Ascending aorta (tissue), 2 donors: ENCODE measurements around the gene HSD17B3. TPM values are rescaled to one million over a fixed set of nuclear protein-coding genes. Genes with fewer than 3 reads are reported as not detected.

Experiments used
- DNase-seq, 2 donors: peaks; one replicate each; pipeline ENCODE4 v3.0.0-alpha.2; 2019; ENCODE audit warnings: low spot score in 2 of 2
- H3K27ac ChIP-seq, 2 donors: fragments of 200-600 bp; sonication (generic); one replicate each; pipeline ENCODE4 v1.5.1; 2016 to 2017; ENCODE audit warnings: mild to moderate bottlenecking in 1 of 2
- H3K27me3 ChIP-seq: fragments of 200-600 bp; sonication (generic); one replicate; pipeline ENCODE4 v1.5.1; 2017
- H3K36me3 ChIP-seq, 2 donors: fragments of 200-600 bp; sonication (generic); one replicate each; pipeline ENCODE4 v1.5.1; 2016
- H3K4me1 ChIP-seq, 2 donors: fragments of 200-600 bp; sonication (generic); one replicate each; pipeline ENCODE4 v1.5.1; 2016 to 2017; ENCODE audit warnings: mild to moderate bottlenecking in 1 of 2
- H3K4me3 ChIP-seq, 2 donors: fragments of 200-600 bp; sonication (generic); one replicate each; pipeline ENCODE4 v1.5.1; 2016 to 2017; ENCODE audit warnings: mild to moderate bottlenecking in 1 of 2
- H3K9me3 ChIP-seq, 2 donors: fragments of 200-600 bp; sonication (generic); one replicate each; pipeline ENCODE4 v1.5.1; 2016
- intact Hi-C: fragments of 100-400 bp; cut with DNase I; formaldehyde crosslinking; loops from one replicate; pipeline ENCODE4 v1.15.1; 2023
- total RNA-seq: library from RNA; depleted of rRNA; stranded (reverse); fragments of >200 nt; gene quantifications from one replicate; pipeline ENCODE4 v1.1.0, GENCODE V29; 2016
- TF ChIP-seq, protein P1 (sequence below), 3 experiments: fragments of 200-600 bp in 2 of 3; fragments of 450-650 bp in 1 of 3; sonication (generic) in 2 of 3; IDR thresholded peaks; one replicate each; pipeline ENCODE4 v1.5.1; 2016 to 2019; ENCODE audit warnings: antibody characterized with exemption in 3 of 3, mild to moderate bottlenecking in 1 of 3, moderate library complexity in 1 of 3

HSD17B3 gene
- total RNA-seq, 1 donor from 2014 or later, result not detected

DNA sequence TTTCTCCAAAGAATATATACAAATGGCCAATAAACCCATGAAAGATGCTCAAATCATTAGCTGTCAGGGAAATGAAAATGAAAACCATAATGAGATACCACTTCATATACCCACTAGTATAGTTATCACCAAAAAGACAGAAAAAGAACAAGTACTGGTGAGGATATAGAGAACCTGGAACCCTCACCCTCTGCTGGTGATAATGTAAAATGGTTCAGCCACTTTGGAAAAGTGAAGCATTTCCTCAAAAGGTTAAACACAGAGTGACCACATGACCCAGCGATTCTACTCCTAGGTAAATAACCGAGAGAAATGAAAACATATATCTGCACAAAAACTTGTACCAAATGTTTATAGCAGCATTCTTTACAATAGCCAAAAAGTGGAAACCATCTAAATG, 72.0 kb downstream of the HSD17B3 start:
- intact Hi-C loops, result no loop called here
- DNase-seq, result no peak
- no peaks in the 10 kb centered on the region for H3K36me3 ChIP-seq
- no peaks in the 10 kb centered on the region for H3K27me3 ChIP-seq
- TF ChIP-seq, protein P1, sequence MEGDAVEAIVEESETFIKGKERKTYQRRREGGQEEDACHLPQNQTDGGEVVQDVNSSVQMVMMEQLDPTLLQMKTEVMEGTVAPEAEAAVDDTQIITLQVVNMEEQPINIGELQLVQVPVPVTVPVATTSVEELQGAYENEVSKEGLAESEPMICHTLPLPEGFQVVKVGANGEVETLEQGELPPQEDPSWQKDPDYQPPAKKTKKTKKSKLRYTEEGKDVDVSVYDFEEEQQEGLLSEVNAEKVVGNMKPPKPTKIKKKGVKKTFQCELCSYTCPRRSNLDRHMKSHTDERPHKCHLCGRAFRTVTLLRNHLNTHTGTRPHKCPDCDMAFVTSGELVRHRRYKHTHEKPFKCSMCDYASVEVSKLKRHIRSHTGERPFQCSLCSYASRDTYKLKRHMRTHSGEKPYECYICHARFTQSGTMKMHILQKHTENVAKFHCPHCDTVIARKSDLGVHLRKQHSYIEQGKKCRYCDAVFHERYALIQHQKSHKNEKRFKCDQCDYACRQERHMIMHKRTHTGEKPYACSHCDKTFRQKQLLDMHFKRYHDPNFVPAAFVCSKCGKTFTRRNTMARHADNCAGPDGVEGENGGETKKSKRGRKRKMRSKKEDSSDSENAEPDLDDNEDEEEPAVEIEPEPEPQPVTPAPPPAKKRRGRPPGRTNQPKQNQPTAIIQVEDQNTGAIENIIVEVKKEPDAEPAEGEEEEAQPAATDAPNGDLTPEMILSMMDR (IDR thresholded peaks at IDR 0.05), result no peak
- H3K27ac ChIP-seq, result no peak overlapping the region
- H3K4me1 ChIP-seq, result no peaks in the 10 kb centered on the region
- H3K4me3 ChIP-seq, result no peak overlapping the region
- H3K9me3 ChIP-seq, result no peaks in the 10 kb centered on the region

DNA sequence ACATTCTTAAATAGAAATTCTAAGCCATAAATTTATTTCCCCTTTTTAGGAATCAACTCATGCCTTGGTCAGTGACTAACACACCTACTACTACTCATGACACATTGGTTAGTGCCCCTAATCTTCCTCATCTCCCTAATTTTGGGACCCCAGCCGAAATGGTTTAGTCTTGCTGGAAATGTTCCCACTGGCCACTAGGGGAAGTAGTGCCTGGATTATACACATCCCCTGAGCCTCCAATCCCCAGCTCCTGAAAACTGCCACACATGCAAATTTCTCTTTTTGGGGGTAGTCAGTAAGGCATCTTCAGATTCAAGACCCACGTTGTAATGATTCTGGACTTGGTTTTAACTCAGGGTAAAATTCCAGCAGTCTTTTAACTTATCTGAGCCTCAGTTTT, 79.8 kb downstream of the HSD17B3 start:
- Histone ChIP-seq H3K4me1 (peaks cover 0 to 16% of the 10 kb centered on the region in 2 donors), H3K27me3 (no peaks in the 10 kb centered on the region), H3K9me3 (no peaks in the 10 kb centered on the region), H3K27ac (no peak overlapping the region), H3K36me3 (no peaks in the 10 kb centered on the region), H3K4me3 (no peak overlapping the region)
- intact Hi-C loops, result no loop called here
- TF ChIP-seq, protein P1 (IDR thresholded peaks at IDR 0.05), result peak in 2 of 3 experiments; percentile 14 to 18
- DNase-seq, result no peak

DNA sequence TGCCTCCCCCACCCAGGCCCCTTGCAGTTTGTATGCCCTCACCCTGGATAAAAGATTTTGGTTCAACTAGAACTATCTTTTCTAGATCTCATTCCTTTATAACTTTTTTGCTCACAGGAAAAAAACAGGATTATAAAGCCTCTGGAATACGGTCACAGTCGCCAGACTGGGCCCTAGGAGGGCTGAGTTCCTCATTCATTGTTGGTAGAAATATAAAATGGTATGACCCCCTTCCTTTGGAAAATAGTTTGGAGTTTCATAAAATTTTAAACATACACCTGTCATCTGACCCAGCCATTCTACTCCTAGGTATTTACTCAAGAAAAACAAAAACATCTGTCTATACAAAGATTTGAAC, 82.1 kb downstream of the HSD17B3 start:
- intact Hi-C loops, result loop anchor here (1.0 to 5.0 kb wide), 3 partner anchors 158 to 494 kb away; partner anchors contain the start of gene ERCC6L2
- no peak for DNase-seq
- no peaks in the 10 kb centered on the region for H3K27me3 ChIP-seq
- H3K27ac ChIP-seq, result no peak overlapping the region
- no peaks in the 10 kb centered on the region for H3K9me3 ChIP-seq
- no peaks in the 10 kb centered on the region for H3K36me3 ChIP-seq
- TF ChIP-seq, protein P1 (IDR thresholded peaks at IDR 0.05), result no peak
- peaks cover 0 to 16% of the 10 kb centered on the region in 2 donors for H3K4me1 ChIP-seq
- peak overlapping the region; percentile 34 to 48 for H3K4me3 ChIP-seq

DNA sequence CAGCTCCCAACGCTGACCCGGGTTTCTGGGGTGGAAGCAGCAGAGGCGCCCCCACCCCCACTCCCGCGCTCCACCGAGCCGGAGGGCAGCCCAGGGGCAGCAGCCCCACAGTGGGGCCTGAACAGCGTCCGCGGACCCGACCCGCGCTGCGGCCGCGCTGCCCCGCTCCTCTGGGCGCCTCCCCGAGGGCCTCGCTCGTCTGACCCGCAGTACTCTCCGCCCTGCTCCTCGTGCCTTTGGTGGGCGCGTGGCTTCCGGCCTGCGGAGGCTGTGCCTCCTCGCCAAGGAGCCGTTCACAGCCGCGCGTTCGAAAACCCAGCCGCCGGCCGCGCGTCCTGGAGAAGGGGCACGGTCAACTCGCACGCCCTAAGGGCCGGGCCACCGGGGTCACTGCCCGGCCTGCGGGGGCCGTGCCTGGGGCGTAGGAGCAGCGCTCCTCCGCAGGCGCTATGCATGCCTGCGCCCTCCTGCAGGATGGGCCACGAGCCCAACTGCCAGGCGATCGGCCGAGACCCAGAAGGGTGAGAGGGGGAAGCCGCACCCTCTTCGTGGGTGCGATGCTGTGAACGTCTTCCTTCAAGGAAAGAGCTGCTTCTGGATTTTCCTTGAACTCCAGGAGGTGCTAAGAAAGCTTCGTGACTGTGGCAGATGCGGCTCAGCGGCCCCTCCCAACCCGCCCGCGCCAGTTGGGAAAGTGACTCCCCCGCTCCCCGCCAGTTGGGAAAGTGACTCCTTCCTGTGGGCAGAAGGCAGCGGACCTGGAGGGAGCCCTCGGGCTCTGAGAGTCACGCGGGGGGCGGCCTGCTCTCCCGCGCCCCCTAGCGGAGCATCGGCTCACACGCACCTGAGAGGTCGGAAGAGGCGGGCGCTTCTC, 82.7 kb downstream of the HSD17B3 start:
- intact Hi-C loops, result loop anchor here (1.0 to 5.0 kb wide), 3 partner anchors 157 to 493 kb away; partner anchors contain the start of gene ERCC6L2
- DNase-seq, result peak in 1 of 2 donors; percentile 74
- TF ChIP-seq, protein P1 (IDR thresholded peaks at IDR 0.05), result peak; percentile 45 to 90 (median 87)
- peak overlapping the region; percentile 34 to 48 for H3K4me3 ChIP-seq
- no peaks in the 10 kb centered on the region for H3K27me3 ChIP-seq
- no peak overlapping the region for H3K27ac ChIP-seq
- H3K4me1 ChIP-seq, result peaks cover 0 to 16% of the 10 kb centered on the region in 2 donors
- H3K36me3 ChIP-seq, result no peaks in the 10 kb centered on the region
- no peaks in the 10 kb centered on the region for H3K9me3 ChIP-seq

DNA sequence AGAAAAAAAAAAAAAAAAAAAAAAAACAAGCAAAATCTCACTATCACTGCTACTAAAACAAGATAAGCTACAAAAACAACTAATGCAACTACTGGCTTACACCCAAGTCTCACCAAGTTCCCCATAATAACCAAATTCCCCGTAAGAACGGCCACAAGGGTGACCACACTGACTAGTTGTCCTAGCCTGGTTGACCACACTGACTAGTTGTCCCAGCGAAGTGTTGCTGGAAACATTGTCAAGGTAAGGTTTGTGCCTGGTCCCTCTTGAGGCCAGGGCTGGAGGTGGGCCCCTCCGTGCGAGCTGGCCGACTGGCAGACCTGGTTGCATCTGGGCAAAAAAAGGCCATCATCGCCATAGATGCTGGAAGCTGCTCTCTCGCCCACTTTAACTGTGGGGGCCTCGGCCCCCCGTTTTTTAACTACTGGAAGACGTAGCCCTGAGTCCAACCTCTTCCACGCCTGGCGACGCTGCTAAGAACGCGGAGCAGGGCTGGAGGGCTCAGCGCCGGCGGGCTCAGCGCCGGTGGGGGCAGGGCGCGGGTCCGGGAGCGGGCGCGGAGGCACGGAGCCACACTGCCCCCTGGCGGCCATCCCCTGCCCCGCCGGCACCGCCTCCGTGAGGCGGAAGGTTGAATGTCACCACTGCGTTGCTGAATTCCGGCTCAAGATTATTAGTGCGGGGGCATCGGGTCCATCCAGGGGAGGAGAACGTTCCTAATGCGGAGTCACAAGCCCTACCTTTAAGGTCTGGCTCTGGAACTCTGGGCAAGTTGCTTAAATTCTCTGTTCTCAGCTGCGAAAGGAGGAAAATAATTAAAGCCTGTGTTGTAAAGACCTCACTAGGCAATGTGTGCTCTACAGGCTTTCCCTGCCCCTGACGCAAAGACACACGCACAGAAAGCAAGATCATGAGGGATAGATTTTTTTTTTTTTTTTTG, 84.0 kb downstream of the HSD17B3 start:
- H3K4me3 ChIP-seq, result peak overlapping the region; percentile 40 to 57
- H3K27me3 ChIP-seq, result no peaks in the 10 kb centered on the region
- no peaks in the 10 kb centered on the region for H3K9me3 ChIP-seq
- intact Hi-C loops, result loop anchor here (2.0 to 5.0 kb wide), 2 partner anchors 156 to 343 kb away; partner anchors contain the start of gene ERCC6L2
- TF ChIP-seq, protein P1 (IDR thresholded peaks at IDR 0.05), result peak; percentile 90 to 98 (median 96)
- peaks cover 0 to 16% of the 10 kb centered on the region in 2 donors for H3K4me1 ChIP-seq
- H3K27ac ChIP-seq, result peak overlapping the region; percentile 10 to 32
- DNase-seq, result peak in 1 of 2 donors; percentile 72
- H3K36me3 ChIP-seq, result no peaks in the 10 kb centered on the region
